Measurements from ENCODE around the gene SPAG7. TPM values are rescaled to one million over a fixed set of nuclear protein-coding genes. Genes with fewer than 3 reads are reported as not detected.
A peak's percentile ranks its signal among the peaks of the same experiment; 100 is the strongest.

Gene SPAG7
- total RNA-seq, 1 experiment from 2014 or later = 97.3 TPM

- ATAC-seq = peak; percentile 81
- ChIA-PET CTCF (interaction anchor here (0.5 to 3.3 kb wide), 10 partner anchors 10 to 128 kb away, joined by 3 to 39 read pairs (median 5); partner anchors contain the start of genes CAMTA2, CHRNE and SPAG7), POLR2A (no interaction called here)
- Mint-ChIP-seq H3K9me3 (no peaks in the 10 kb centered on the region), H3K4me3 (no peak overlapping the region), H3K4me1 (peaks cover 18% of the 10 kb centered on the region), H3K27ac (no peak overlapping the region; the same call in 1 of the 2 replicates), H3K36me3 (peaks cover 23% of the 10 kb centered on the region), H3K27me3 (ENCODE audit: low read depth) (no peaks in the 10 kb centered on the region)
- peak; percentile 50 for DNase-seq (ENCODE audit: low spot score)
- TF ChIP-seq GABPB1 (CRISPR knock-in tag; IDR thresholded peaks at IDR 0.05) (0 out of 2 replicates have a peak, but pooled peaks have one; percentile 16), ZNF281 (CRISPR knock-in tag; IDR thresholded peaks at IDR 0.05) (0 out of 2 replicates have a peak, but pooled peaks have one; percentile 53), ZNF423 (CRISPR knock-in tag; IDR thresholded peaks at IDR 0.05) (no peak)
These were observed 33.2 kb downstream of the SPAG7 start for GRCh38 chr17:4934173-4934979.

- POLR2A ChIA-PET = no interaction called here
- H3K27me3 Mint-ChIP-seq (ENCODE audit: low read depth) = no peaks in the 10 kb centered on the region
- no peak overlapping the region for H3K4me3 Mint-ChIP-seq
- peaks cover 13% of the 10 kb centered on the region for H3K4me1 Mint-ChIP-seq
- CTCF ChIA-PET = interaction anchor here (0.5 to 3.3 kb wide), 10 partner anchors 10 to 129 kb away, joined by 3 to 39 read pairs (median 5); partner anchors contain the start of genes CAMTA2, CHRNE and SPAG7
- H3K27ac Mint-ChIP-seq = no peak overlapping the region
- ATAC-seq (no peak), DNase-seq (ENCODE audit: low spot score) (no peak)
- H3K9me3 Mint-ChIP-seq = no peaks in the 10 kb centered on the region
- peaks cover 22% of the 10 kb centered on the region for H3K36me3 Mint-ChIP-seq
- no peak for TF ChIP-seq CBFB (CRISPR knock-in tag; IDR thresholded peaks at IDR 0.05; ENCODE audit: low read depth)
- TF ChIP-seq NR2C2 (CRISPR knock-in tag; IDR thresholded peaks at IDR 0.05) = no peak
- TF ChIP-seq ZNF281 (CRISPR knock-in tag; IDR thresholded peaks at IDR 0.05) = no peak
- no peak for TF ChIP-seq GABPB1 (CRISPR knock-in tag; IDR thresholded peaks at IDR 0.05)
- TF ChIP-seq CDX4 (CRISPR knock-in tag; IDR thresholded peaks at IDR 0.05; ENCODE audit: borderline replicate concordance) = no peak
- TF ChIP-seq TEAD4 (CRISPR knock-in tag; IDR thresholded peaks at IDR 0.05) = no peak
- TF ChIP-seq ATF2 (CRISPR knock-in tag; IDR thresholded peaks at IDR 0.05; ENCODE audit: borderline replicate concordance, low read depth) = no peak
- TF ChIP-seq SMAD3 (CRISPR knock-in tag; IDR thresholded peaks at IDR 0.05; ENCODE audit: borderline replicate concordance) = no peak
- TF ChIP-seq GTF2I (CRISPR knock-in tag; conservative IDR thresholded peaks at IDR 0.05) = no peak
- TF ChIP-seq PRRX2 (CRISPR knock-in tag; IDR thresholded peaks at IDR 0.05) = no peak
- no peak for TF ChIP-seq MXD4 (CRISPR knock-in tag; IDR thresholded peaks at IDR 0.05; ENCODE audit: borderline replicate concordance)
- TF ChIP-seq SP1 (CRISPR knock-in tag; conservative IDR thresholded peaks at IDR 0.05) = no peak
- no peak for TF ChIP-seq RELA (CRISPR knock-in tag; IDR thresholded peaks at IDR 0.05; ENCODE audit: borderline replicate concordance)
- TF ChIP-seq FOXP4 (CRISPR knock-in tag; IDR thresholded peaks at IDR 0.05) = no peak
- no peak for TF ChIP-seq NR3C1 (CRISPR knock-in tag; conservative IDR thresholded peaks at IDR 0.05; ENCODE audit: low read depth)
- no peak for TF ChIP-seq ZNF138 (CRISPR knock-in tag; conservative IDR thresholded peaks at IDR 0.05)
- TF ChIP-seq FOXK1 (CRISPR knock-in tag; IDR thresholded peaks at IDR 0.05) = no peak
- no peak for TF ChIP-seq E2F5 (CRISPR knock-in tag; IDR thresholded peaks at IDR 0.05)
These were observed 34.0 kb downstream of the SPAG7 start for GRCh38 chr17:4933646-4934045.
